CD14-positive monocyte (primary cell): Measurements from ENCODE around the gene GID8. TPM values are rescaled to one million over a fixed set of nuclear protein-coding genes. Genes with fewer than 3 reads are reported as not detected.
A peak's percentile ranks its signal among the peaks of the same experiment; 100 is the strongest.

Experiments
- DNase-seq, 3 donors: peaks; one replicate each; pipeline ENCODE4 v3.0.0-alpha.2; 2011 to 2022
- H2AFZ ChIP-seq: 2 replicates; pipeline ENCODE4 v1.6.0; 2012; ENCODE audit warnings: mild to moderate bottlenecking, low read depth, low read length, inconsistent platforms; ENCODE audit not compliant: insufficient read depth, poor library complexity, severe bottlenecking
- H3K27ac ChIP-seq, 2 donors: 1 replicate in 1 of 2; 2 replicates in 1 of 2; pipeline ENCODE4 v1.5.1; 2012 to 2013; ENCODE audit warnings: low read length in 2 of 2, control low read depth in 1 of 2, inconsistent platforms in 1 of 2, low read depth in 1 of 2, mild to moderate bottlenecking in 1 of 2
- H3K27me3 ChIP-seq, 2 donors: one replicate each; pipeline versions ENCODE4 v1.6.0 to v1.6.1; 2011 to 2013; ENCODE audit warnings: low read length in 2 of 2; ENCODE audit not compliant: control insufficient read depth in 2 of 2, insufficient read depth in 2 of 2
- H3K36me3 ChIP-seq, 2 donors: replicated peaks in 1 of 2; 1 replicate in 1 of 2; 2 replicates in 1 of 2; pipeline versions ENCODE4 v1.5.1 to v1.6.1; 2012 to 2013; ENCODE audit warnings: low read length in 2 of 2, control low read depth in 1 of 2, inconsistent platforms in 1 of 2, mild to moderate bottlenecking in 1 of 2; ENCODE audit not compliant: insufficient read depth in 2 of 2, control insufficient read depth in 1 of 2
- H3K4me1 ChIP-seq, 2 donors: 1 replicate in 1 of 2; 2 replicates in 1 of 2; pipeline versions ENCODE4 v1.5.1 to v1.6.1; 2012 to 2013; ENCODE audit warnings: low read length in 2 of 2, control low read depth in 1 of 2, inconsistent platforms in 1 of 2, mild to moderate bottlenecking in 1 of 2, moderate library complexity in 1 of 2; ENCODE audit not compliant: insufficient read depth in 2 of 2, control insufficient read depth in 1 of 2
- H3K4me2 ChIP-seq: replicated peaks from 2 replicates; pipeline ENCODE3; 2012; ENCODE audit warnings: low read length, moderate library complexity, mild to moderate bottlenecking; ENCODE audit not compliant: poor library complexity, severe bottlenecking; ENCODE audit errors: extremely low read depth
- H3K4me3 ChIP-seq, 3 experiments: fragments of 200-600 bp in 1 of 3; sonication (generic) in 1 of 3; replicated peaks in 1 of 3; 1 replicate in 2 of 3; 2 replicates in 1 of 3; pipeline ENCODE4 v1.5.1; 2011 to 2013; ENCODE audit warnings: low read length in 3 of 3, mild to moderate bottlenecking in 3 of 3, control low read depth in 2 of 3, low read depth in 2 of 3, inconsistent platforms in 1 of 3, moderate library complexity in 1 of 3
- H3K79me2 ChIP-seq: 2 replicates; pipeline ENCODE4 v1.6.0; 2012; ENCODE audit warnings: mild to moderate bottlenecking, control low read depth, inconsistent platforms, low read length, moderate library complexity; ENCODE audit not compliant: insufficient read depth
- H3K9ac ChIP-seq: 2 replicates; pipeline ENCODE4 v1.6.0; 2017; ENCODE audit warnings: low read length, mild to moderate bottlenecking; ENCODE audit not compliant: insufficient read depth, poor library complexity, severe bottlenecking
- H3K9me3 ChIP-seq, 2 donors: replicated peaks in 1 of 2; 1 replicate in 1 of 2; 2 replicates in 1 of 2; pipeline versions ENCODE4 v1.5.1 to v1.6.1; 2012 to 2013; ENCODE audit warnings: low read length in 2 of 2, control low read depth in 1 of 2; ENCODE audit not compliant: control insufficient read depth in 1 of 2, insufficient read depth in 1 of 2
- H4K20me1 ChIP-seq: 2 replicates; pipeline ENCODE4 v1.6.0; 2012; ENCODE audit warnings: mild to moderate bottlenecking, low read length, control low read depth, moderate library complexity; ENCODE audit not compliant: insufficient read depth
- H3K27ac Mint-ChIP-seq, 7 donors: one replicate each; pipeline ENCODE4 v1.8.0; 2020; ENCODE audit warnings: mild to moderate bottlenecking in 7 of 7, mixed read lengths in 7 of 7, moderate library complexity in 6 of 7, inconsistent platforms in 2 of 7
- H3K27me3 Mint-ChIP-seq, 3 donors: one replicate each; pipeline ENCODE4 v1.8.0; 2021 to 2022; ENCODE audit warnings: low read depth in 3 of 3, mild to moderate bottlenecking in 3 of 3, mixed read lengths in 3 of 3, moderate library complexity in 3 of 3, inconsistent platforms in 1 of 3
- H3K36me3 Mint-ChIP-seq, 2 donors: one replicate each; pipeline ENCODE4 v1.8.0; 2020; ENCODE audit warnings: mixed read lengths in 2 of 2, inconsistent platforms in 1 of 2, mild to moderate bottlenecking in 1 of 2
- H3K4me1 Mint-ChIP-seq: one replicate; pipeline ENCODE4 v1.8.0; 2020; ENCODE audit warnings: mild to moderate bottlenecking, mixed read lengths
- H3K4me3 Mint-ChIP-seq, 2 donors: one replicate each; pipeline ENCODE4 v1.8.0; 2020; ENCODE audit warnings: mild to moderate bottlenecking in 2 of 2, mixed read lengths in 2 of 2, moderate library complexity in 1 of 2
- H3K9me3 Mint-ChIP-seq, 7 donors: one replicate each; pipeline ENCODE4 v1.8.0; 2020 to 2022; ENCODE audit warnings: mixed read lengths in 7 of 7, mild to moderate bottlenecking in 6 of 7, moderate library complexity in 6 of 7, inconsistent platforms in 2 of 7
- WGBS: methylation state at CpG from one replicate; pipeline ENCODE4 v1.1.5; 2013; ENCODE audit warnings: missing lambda C conversion rate; ENCODE audit not compliant: insufficient coverage; 5-methylcytosine and 5-hydroxymethylcytosine counted together
- intact Hi-C, 2 donors: fragments of 100-400 bp; cut with micrococcal nuclease; formaldehyde crosslinking; loops; one replicate each; pipeline versions ENCODE4 v1.15.0 to v1.15.1; 2023
- polyA plus RNA-seq, 3 donors: library from polyadenylated mRNA; depleted of rRNA in 1 of 3; unstranded in 2 of 3; stranded (reverse) in 1 of 3; fragments of 300-500 nt in 2 of 3; fragments of >200 nt in 1 of 3; fragmentation: Illumina TruSeq in 2 of 3; gene quantifications; 1 replicate in 2 of 3; 2 replicates in 1 of 3; pipeline ENCODE4 v1.2.3, GENCODE V29; 2012 to 2021
- TF ChIP-seq, protein P1 (sequence below): fragments of 200-600 bp; IDR thresholded peaks from one replicate; pipeline ENCODE4 v1.8.0; 2022; ENCODE audit warnings: antibody characterized with exemption, mild to moderate bottlenecking

The GID8 gene
- polyA plus RNA-seq, 3 donors = 12.4 to 19.7 (median 12.7) TPM

DNA sequence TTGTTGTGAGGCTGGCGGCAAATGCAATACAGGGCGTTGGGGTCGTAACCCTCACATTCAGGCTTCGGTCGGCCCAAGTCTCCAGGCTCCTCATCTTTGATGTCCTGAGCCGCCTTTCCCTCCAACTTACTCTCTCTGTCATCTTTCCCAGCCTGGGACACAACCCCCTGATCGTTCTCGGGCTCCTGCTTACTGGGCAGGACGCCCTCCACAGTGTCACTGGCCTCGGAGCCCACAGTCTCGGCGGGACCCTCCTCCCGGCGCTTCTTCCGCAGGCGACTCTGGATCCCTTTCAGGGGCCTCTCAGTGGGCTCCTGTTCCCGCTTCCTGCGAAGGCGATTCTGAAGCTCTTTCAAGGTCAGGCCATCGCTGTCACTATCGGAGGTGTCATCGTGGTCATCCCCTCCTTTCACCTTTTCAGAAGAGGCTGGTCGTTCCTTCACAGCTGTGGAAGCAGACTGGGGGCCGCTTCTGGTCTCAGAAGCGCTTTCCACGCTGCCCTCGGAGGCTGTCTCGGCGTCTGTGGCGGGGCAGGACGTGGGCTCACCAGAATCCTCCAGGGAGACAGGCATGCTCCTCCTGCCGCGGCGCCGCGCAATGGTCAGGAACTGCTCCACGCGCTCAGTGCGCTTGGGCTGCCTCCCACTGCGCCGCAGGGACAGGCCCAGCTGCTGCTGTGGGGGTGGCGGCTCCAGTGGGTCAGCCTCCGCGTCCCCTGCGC, 27.0 kb upstream of the GID8 start:
- intact Hi-C loops = no loop called here
- no peak overlapping the region for H3K4me2 ChIP-seq
- H2AFZ ChIP-seq = no peak overlapping the region
- peaks cover 0 to 9% of the 10 kb centered on the region in 2 donors for H3K4me1 ChIP-seq
- DNase-seq = no peak
- H3K4me3 Mint-ChIP-seq = no peak overlapping the region
- peaks cover 100% of the 10 kb centered on the region for H4K20me1 ChIP-seq
- H3K4me1 Mint-ChIP-seq = peaks cover 9% of the 10 kb centered on the region
- H3K9me3 Mint-ChIP-seq = no peaks in the 10 kb centered on the region
- no peak overlapping the region for H3K27ac ChIP-seq
- peaks cover 0 to 4% (median 0%) of the 10 kb centered on the region in 3 donors for H3K27me3 Mint-ChIP-seq
- H3K9me3 ChIP-seq = no peaks in the 10 kb centered on the region
- H3K27me3 ChIP-seq = no peaks in the 10 kb centered on the region
- H3K9ac ChIP-seq = no peak overlapping the region
- H3K79me2 ChIP-seq = peaks cover 85% of the 10 kb centered on the region
- H3K27ac Mint-ChIP-seq = peak overlapping the region in 4 of 7 donors; percentile 3 to 77 (median 13)
- peaks cover 70 to 80% of the 10 kb centered on the region in 2 donors for H3K36me3 Mint-ChIP-seq
- TF ChIP-seq, protein P1, sequence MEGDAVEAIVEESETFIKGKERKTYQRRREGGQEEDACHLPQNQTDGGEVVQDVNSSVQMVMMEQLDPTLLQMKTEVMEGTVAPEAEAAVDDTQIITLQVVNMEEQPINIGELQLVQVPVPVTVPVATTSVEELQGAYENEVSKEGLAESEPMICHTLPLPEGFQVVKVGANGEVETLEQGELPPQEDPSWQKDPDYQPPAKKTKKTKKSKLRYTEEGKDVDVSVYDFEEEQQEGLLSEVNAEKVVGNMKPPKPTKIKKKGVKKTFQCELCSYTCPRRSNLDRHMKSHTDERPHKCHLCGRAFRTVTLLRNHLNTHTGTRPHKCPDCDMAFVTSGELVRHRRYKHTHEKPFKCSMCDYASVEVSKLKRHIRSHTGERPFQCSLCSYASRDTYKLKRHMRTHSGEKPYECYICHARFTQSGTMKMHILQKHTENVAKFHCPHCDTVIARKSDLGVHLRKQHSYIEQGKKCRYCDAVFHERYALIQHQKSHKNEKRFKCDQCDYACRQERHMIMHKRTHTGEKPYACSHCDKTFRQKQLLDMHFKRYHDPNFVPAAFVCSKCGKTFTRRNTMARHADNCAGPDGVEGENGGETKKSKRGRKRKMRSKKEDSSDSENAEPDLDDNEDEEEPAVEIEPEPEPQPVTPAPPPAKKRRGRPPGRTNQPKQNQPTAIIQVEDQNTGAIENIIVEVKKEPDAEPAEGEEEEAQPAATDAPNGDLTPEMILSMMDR = no peak
- H3K36me3 ChIP-seq = peaks cover 75 to 84% of the 10 kb centered on the region in 2 donors
- WGBS = 96% methylated on average over 45 of the region's 45 CpGs
- H3K4me3 ChIP-seq = no peak overlapping the region

DNA sequence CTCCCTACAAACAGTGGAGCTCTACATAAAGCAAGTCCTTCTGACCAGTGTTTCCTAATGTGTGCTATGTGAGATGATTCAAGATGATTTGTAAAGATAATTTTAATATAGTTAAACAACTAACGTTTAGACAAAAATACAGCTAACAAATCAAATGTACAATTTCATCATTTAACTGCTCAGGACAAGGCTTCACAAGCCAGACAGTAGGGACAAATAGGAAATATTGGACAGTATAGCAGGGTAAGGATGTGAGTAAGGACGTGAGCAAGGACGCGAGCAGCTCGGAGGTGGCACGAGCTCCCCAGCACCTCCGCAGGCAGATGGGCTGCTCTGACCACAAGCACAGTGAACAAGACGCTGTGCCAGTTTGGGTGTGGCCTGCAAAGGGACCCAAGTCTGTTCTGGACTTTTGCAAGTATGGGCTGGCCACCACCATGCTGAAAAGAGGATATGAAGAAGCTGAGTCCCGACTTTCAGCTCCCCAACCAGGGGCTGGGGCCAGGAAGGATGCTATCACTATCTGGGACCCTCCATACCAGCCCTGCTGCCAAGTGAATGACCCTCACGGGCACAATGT, 26.2 kb upstream of the GID8 start:
- Histone ChIP-seq H3K27me3 (no peaks in the 10 kb centered on the region), H3K4me3 (no peak overlapping the region), H3K36me3 (peaks cover 66 to 76% of the 10 kb centered on the region in 2 donors), H3K9me3 (no peaks in the 10 kb centered on the region), H3K9ac (no peak overlapping the region), H3K79me2 (peaks cover 94% of the 10 kb centered on the region), H3K27ac (no peak overlapping the region), H3K4me2 (no peak overlapping the region), H2AFZ (no peak overlapping the region), H3K4me1 (peaks cover 0 to 9% of the 10 kb centered on the region in 2 donors), H4K20me1 (peaks cover 100% of the 10 kb centered on the region)
- Mint-ChIP-seq H3K27ac (peak overlapping the region in 3 of 7 donors; percentile 32 to 33 (median 33)), H3K9me3 (no peaks in the 10 kb centered on the region), H3K27me3 (peaks cover 0 to 4% (median 0%) of the 10 kb centered on the region in 3 donors), H3K36me3 (peaks cover 62 to 72% of the 10 kb centered on the region in 2 donors), H3K4me1 (peaks cover 13% of the 10 kb centered on the region), H3K4me3 (no peak overlapping the region)
- no peak for DNase-seq
- intact Hi-C loops = no loop called here
- WGBS = 82% methylated on average over 7 of the region's 10 CpGs
- TF ChIP-seq, protein P1 = no peak
